Measurements from ENCODE around the gene LMF1. TPM values are rescaled to one million over a fixed set of nuclear protein-coding genes. Genes with fewer than 3 reads are reported as not detected.

The LMF1 gene
- total RNA-seq, 1 donor from 2014 or later = 19.0 TPM

GRCh38 chr16:848510-849253, 122.1 kb downstream of the LMF1 start:
- DNase-seq (no peak), ATAC-seq (no peak)
- Histone ChIP-seq H3K36me3 (no peaks in the 10 kb centered on the region), H3K4me3 (no peak overlapping the region), H3K9me3 (no peaks in the 10 kb centered on the region), H3K27me3 (no peaks in the 10 kb centered on the region), H3K27ac (no peak overlapping the region), H3K4me1 (no peaks in the 10 kb centered on the region)
- intact Hi-C loops (cut with DNase I) = no loop called here
- TF ChIP-seq, protein P1, sequence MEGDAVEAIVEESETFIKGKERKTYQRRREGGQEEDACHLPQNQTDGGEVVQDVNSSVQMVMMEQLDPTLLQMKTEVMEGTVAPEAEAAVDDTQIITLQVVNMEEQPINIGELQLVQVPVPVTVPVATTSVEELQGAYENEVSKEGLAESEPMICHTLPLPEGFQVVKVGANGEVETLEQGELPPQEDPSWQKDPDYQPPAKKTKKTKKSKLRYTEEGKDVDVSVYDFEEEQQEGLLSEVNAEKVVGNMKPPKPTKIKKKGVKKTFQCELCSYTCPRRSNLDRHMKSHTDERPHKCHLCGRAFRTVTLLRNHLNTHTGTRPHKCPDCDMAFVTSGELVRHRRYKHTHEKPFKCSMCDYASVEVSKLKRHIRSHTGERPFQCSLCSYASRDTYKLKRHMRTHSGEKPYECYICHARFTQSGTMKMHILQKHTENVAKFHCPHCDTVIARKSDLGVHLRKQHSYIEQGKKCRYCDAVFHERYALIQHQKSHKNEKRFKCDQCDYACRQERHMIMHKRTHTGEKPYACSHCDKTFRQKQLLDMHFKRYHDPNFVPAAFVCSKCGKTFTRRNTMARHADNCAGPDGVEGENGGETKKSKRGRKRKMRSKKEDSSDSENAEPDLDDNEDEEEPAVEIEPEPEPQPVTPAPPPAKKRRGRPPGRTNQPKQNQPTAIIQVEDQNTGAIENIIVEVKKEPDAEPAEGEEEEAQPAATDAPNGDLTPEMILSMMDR (IDR thresholded peaks at IDR 0.05) = no peak

- no peak for ATAC-seq
- no peak overlapping the region for H3K4me3 ChIP-seq
- no peaks in the 10 kb centered on the region for H3K9me3 ChIP-seq
- TF ChIP-seq, protein P1 (IDR thresholded peaks at IDR 0.05) = no peak
- intact Hi-C loops (cut with DNase I) = no loop called here
- no peaks in the 10 kb centered on the region for H3K27me3 ChIP-seq
- no peak for DNase-seq
- no peak overlapping the region for H3K27ac ChIP-seq
- no peaks in the 10 kb centered on the region for H3K4me1 ChIP-seq
- no peaks in the 10 kb centered on the region for H3K36me3 ChIP-seq
Observed at GRCh38 chr16:847681-848445, 122.9 kb downstream of the LMF1 start.

DNA sequence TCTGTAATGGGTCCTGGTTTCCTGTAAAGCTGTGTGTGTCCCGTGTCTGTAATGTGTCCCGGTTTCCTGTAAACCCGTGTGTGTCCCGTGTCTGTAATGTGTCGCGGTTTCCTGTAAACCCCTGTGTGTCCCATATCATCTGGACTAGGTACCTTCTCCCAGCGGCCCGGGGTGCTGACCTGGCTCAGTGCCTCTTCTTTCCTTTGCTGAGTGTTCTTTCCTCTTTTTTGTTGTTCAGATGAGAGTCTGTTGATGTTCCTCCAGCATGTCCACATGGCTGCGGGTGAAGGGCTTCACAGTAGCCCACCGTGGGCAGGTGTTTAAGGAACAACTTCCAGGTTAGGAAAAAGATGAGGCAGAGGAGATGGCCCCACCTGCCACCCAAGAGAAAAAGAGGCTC, 123.6 kb downstream of the LMF1 start:
- H3K4me3 ChIP-seq = no peak overlapping the region
- H3K9me3 ChIP-seq = no peaks in the 10 kb centered on the region
- intact Hi-C loops (cut with DNase I) = no loop called here
- ATAC-seq (no peak), DNase-seq (no peak)
- no peaks in the 10 kb centered on the region for H3K36me3 ChIP-seq
- TF ChIP-seq, protein P1 (IDR thresholded peaks at IDR 0.05) = no peak
- H3K4me1 ChIP-seq = no peaks in the 10 kb centered on the region
- H3K27ac ChIP-seq = no peak overlapping the region
- no peaks in the 10 kb centered on the region for H3K27me3 ChIP-seq

DNA sequence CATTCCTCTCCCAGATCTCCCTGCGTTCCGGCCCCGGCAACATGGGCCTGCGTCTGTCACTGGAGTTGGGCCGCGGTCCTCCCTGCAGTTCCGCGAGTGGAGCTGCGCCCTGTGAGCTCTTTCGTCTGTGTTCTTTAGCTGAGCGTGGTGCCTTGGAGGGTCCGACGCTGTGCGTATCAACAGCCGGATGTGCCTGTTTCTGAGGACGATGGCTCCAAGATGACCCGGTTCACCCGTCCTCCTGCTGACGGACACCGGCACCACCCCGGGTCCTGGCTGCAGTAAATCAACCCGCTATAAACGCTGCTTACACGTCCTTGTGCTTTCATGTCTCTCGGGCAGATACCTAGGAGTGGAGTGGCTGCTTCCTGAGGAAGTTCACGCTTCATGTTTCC, 125.4 kb downstream of the LMF1 start:
- Histone ChIP-seq H3K36me3 (no peaks in the 10 kb centered on the region), H3K27me3 (peaks cover 11% of the 10 kb centered on the region), H3K4me3 (no peak overlapping the region), H3K4me1 (no peaks in the 10 kb centered on the region), H3K9me3 (no peaks in the 10 kb centered on the region), H3K27ac (no peak overlapping the region)
- intact Hi-C loops (cut with DNase I) = no loop called here
- TF ChIP-seq, protein P1 (IDR thresholded peaks at IDR 0.05) = no peak
- no peak for DNase-seq
- ATAC-seq = no peak

DNA sequence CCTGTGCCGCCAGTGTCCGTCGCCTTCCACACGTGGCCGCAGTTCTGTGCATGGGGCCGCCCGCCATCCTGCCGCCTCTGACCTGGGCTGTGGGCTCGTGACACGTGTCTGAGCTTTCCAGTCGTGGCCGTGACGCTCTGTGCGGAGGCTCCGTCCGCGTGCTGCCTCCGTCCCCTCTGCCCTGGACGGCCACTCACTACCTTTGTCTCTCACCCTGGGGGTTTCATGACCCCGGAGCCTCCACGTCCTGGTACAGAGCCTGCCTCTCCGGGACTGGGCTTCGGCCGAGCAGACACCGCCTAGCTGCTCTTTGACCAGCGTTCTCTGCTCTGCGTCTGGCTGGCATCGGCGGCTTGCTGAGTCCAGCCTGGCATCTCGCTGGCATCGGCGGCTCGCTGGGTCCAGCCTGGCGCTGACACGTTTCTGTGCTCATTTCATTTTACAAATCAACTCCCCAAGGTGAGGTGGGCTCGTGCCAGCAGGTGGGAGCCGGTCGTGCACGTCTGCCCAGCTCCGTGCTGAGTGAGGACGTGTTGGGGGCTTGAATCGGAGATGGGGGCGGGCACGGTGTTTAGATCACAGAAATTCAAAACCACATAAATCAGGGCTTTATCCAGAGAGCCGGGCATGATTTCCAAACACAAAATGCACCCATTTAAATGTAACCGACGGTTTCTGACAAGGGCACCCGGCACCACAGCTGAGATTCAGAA, 126.0 kb downstream of the LMF1 start:
- H3K27me3 ChIP-seq = peaks cover 11% of the 10 kb centered on the region
- no peak overlapping the region for H3K27ac ChIP-seq
- intact Hi-C loops (cut with DNase I) = no loop called here
- DNase-seq (no peak), ATAC-seq (no peak)
- no peak overlapping the region for H3K4me3 ChIP-seq
- TF ChIP-seq, protein P1 (IDR thresholded peaks at IDR 0.05) = no peak
- H3K9me3 ChIP-seq = no peaks in the 10 kb centered on the region
- H3K36me3 ChIP-seq = no peaks in the 10 kb centered on the region
- no peaks in the 10 kb centered on the region for H3K4me1 ChIP-seq

All from upper lobe of right lung (tissue), 1 donor.